ENCODE results near the gene GIPC1.
"Not testable (repeated sequence)": the region's sequence is repeated elsewhere in the genome, so short reads cannot be mapped to it uniquely, and the experiment has no call there.

Gene GIPC1

GRCh38 chr19:14512406-14512961 lies 16.6 kb upstream of the GIPC1 start:
- Mint-ChIP-seq H3K4me3 (no peak overlapping the region), H3K36me3 (ENCODE audit: low read depth) (peaks cover 41% of the 10 kb centered on the region), H3K27me3 (no peaks in the 10 kb centered on the region), H3K9me3 (no peaks in the 10 kb centered on the region), H3K4me1 (ENCODE audit: low read depth) (peaks cover 62% of the 10 kb centered on the region), H3K27ac (no peak overlapping the region)
- intact Hi-C loops (cut with micrococcal nuclease), result no loop called here

GRCh38 chr19:14511229-14511593 lies 15.3 kb upstream of the GIPC1 start:
- Mint-ChIP-seq H3K27me3 (no peaks in the 10 kb centered on the region), H3K4me3 (peak overlapping the region; percentile 62)

GRCh38 chr19:14510311-14511228 lies 14.6 kb upstream of the GIPC1 start:
- peak overlapping the region; percentile 62 for H3K4me3 Mint-ChIP-seq
- intact Hi-C loops (cut with micrococcal nuclease), result no loop called here
- no peaks in the 10 kb centered on the region for H3K27me3 Mint-ChIP-seq
- peaks cover 55% of the 10 kb centered on the region for H3K4me1 Mint-ChIP-seq (ENCODE audit: low read depth)
- no peaks in the 10 kb centered on the region for H3K9me3 Mint-ChIP-seq
- peak overlapping the region; percentile 86 for H3K27ac Mint-ChIP-seq
- peaks cover 22% of the 10 kb centered on the region for H3K36me3 Mint-ChIP-seq (ENCODE audit: low read depth)

More at GRCh38 chr19:14511229-14511593, 15.3 kb upstream of the GIPC1 start:
- Mint-ChIP-seq H3K27ac (peak overlapping the region; percentile 86), H3K36me3 (ENCODE audit: low read depth) (peaks cover 28% of the 10 kb centered on the region), H3K9me3 (no peaks in the 10 kb centered on the region), H3K4me1 (ENCODE audit: low read depth) (peaks cover 58% of the 10 kb centered on the region)
- intact Hi-C loops (cut with micrococcal nuclease), result no loop called here

GRCh38 chr19:14507704-14508542 lies 12.0 kb upstream of the GIPC1 start:
- H3K36me3 Mint-ChIP-seq (ENCODE audit: low read depth), result no peaks in the 10 kb centered on the region
- no peak overlapping the region for H3K4me3 Mint-ChIP-seq
- no peak overlapping the region for H3K27ac Mint-ChIP-seq
- no peaks in the 10 kb centered on the region for H3K9me3 Mint-ChIP-seq
- peaks cover 5% of the 10 kb centered on the region for H3K27me3 Mint-ChIP-seq
- intact Hi-C loops (cut with micrococcal nuclease), result no loop called here
- peaks cover 50% of the 10 kb centered on the region for H3K4me1 Mint-ChIP-seq (ENCODE audit: low read depth)

GRCh38 chr19:14505488-14506239 lies 9.7 kb upstream of the GIPC1 start:
- intact Hi-C loops (cut with micrococcal nuclease), result loop anchor here (1.0 kb wide), 1 partner anchor 46 kb away; no protein-coding TSS in a partner anchor
- H3K27ac Mint-ChIP-seq, result no peak overlapping the region
- no peaks in the 10 kb centered on the region for H3K9me3 Mint-ChIP-seq
- H3K4me1 Mint-ChIP-seq (ENCODE audit: low read depth), result peaks cover 40% of the 10 kb centered on the region
- H3K36me3 Mint-ChIP-seq (ENCODE audit: low read depth), result no peaks in the 10 kb centered on the region
- no peak overlapping the region for H3K4me3 Mint-ChIP-seq
- H3K27me3 Mint-ChIP-seq, result peaks cover 7% of the 10 kb centered on the region

- H3K27ac Mint-ChIP-seq; H3K9me3 Mint-ChIP-seq; H3K4me3 Mint-ChIP-seq; intact Hi-C loops (cut with micrococcal nuclease); H3K27me3 Mint-ChIP-seq; H3K36me3 Mint-ChIP-seq (ENCODE audit: low read depth): not testable (repeated sequence)
- H3K4me1 Mint-ChIP-seq (ENCODE audit: low read depth), result peaks cover 30% of the 10 kb centered on the region
Observed at GRCh38 chr19:14504575-14504974, 8.6 kb upstream of the GIPC1 start.

GRCh38 chr19:14503285-14503684 lies 7.4 kb upstream of the GIPC1 start:
- intact Hi-C loops (cut with micrococcal nuclease), result no loop called here

GRCh38 chr19:14502334-14503092 lies 6.6 kb upstream of the GIPC1 start:
- Mint-ChIP-seq H3K27me3 (peaks cover 7% of the 10 kb centered on the region), H3K36me3 (ENCODE audit: low read depth) (no peaks in the 10 kb centered on the region), H3K4me3 (no peak overlapping the region), H3K9me3 (no peaks in the 10 kb centered on the region), H3K4me1 (ENCODE audit: low read depth) (peaks cover 27% of the 10 kb centered on the region), H3K27ac (no peak overlapping the region)
- intact Hi-C loops (cut with micrococcal nuclease), result no loop called here

More at GRCh38 chr19:14503285-14503684, 7.4 kb upstream of the GIPC1 start:
- peaks cover 27% of the 10 kb centered on the region for H3K4me1 Mint-ChIP-seq (ENCODE audit: low read depth)
- H3K27me3 Mint-ChIP-seq, result peaks cover 7% of the 10 kb centered on the region
- H3K9me3 Mint-ChIP-seq, result no peaks in the 10 kb centered on the region
- no peaks in the 10 kb centered on the region for H3K36me3 Mint-ChIP-seq (ENCODE audit: low read depth)
- no peak overlapping the region for H3K4me3 Mint-ChIP-seq
- no peak overlapping the region for H3K27ac Mint-ChIP-seq

GRCh38 chr19:14497228-14497921 lies 1.4 kb upstream of the GIPC1 start:
- Mint-ChIP-seq H3K4me1 (ENCODE audit: low read depth) (peaks cover 34% of the 10 kb centered on the region), H3K27me3 (peaks cover 16% of the 10 kb centered on the region), H3K27ac (peak overlapping the region; percentile 70), H3K9me3 (no peaks in the 10 kb centered on the region), H3K36me3 (ENCODE audit: low read depth) (no peaks in the 10 kb centered on the region), H3K4me3 (no peak overlapping the region)
- intact Hi-C loops (cut with micrococcal nuclease), result no loop called here

GRCh38 chr19:14496834-14497227 lies 904 bp upstream of the GIPC1 start:
- H3K36me3 Mint-ChIP-seq (ENCODE audit: low read depth), result no peaks in the 10 kb centered on the region

GRCh38 chr19:14495672-14496028 lies 277 bp downstream of the GIPC1 start:
- Mint-ChIP-seq H3K27ac (no peak overlapping the region), H3K9me3 (no peaks in the 10 kb centered on the region), H3K27me3 (peaks cover 15% of the 10 kb centered on the region), H3K36me3 (ENCODE audit: low read depth) (peaks cover 10% of the 10 kb centered on the region), H3K4me1 (ENCODE audit: low read depth) (peaks cover 34% of the 10 kb centered on the region), H3K4me3 (peak overlapping the region; percentile 78)
- intact Hi-C loops (cut with micrococcal nuclease), result no loop called here

More at GRCh38 chr19:14496834-14497227, 904 bp upstream of the GIPC1 start:
- peak overlapping the region; percentile 78 for H3K4me3 Mint-ChIP-seq
- peaks cover 15% of the 10 kb centered on the region for H3K27me3 Mint-ChIP-seq
- H3K27ac Mint-ChIP-seq, result peak overlapping the region; percentile 70
- H3K9me3 Mint-ChIP-seq, result no peaks in the 10 kb centered on the region
- peaks cover 34% of the 10 kb centered on the region for H3K4me1 Mint-ChIP-seq (ENCODE audit: low read depth)
- intact Hi-C loops (cut with micrococcal nuclease), result no loop called here

GRCh38 chr19:14494910-14495671 lies 836 bp downstream of the GIPC1 start:
- H3K9me3 Mint-ChIP-seq, result no peaks in the 10 kb centered on the region
- no peak overlapping the region for H3K27ac Mint-ChIP-seq
- peaks cover 15% of the 10 kb centered on the region for H3K27me3 Mint-ChIP-seq
- intact Hi-C loops (cut with micrococcal nuclease), result no loop called here
- H3K36me3 Mint-ChIP-seq (ENCODE audit: low read depth), result peaks cover 15% of the 10 kb centered on the region
- H3K4me3 Mint-ChIP-seq, result peak overlapping the region; percentile 78
- peaks cover 34% of the 10 kb centered on the region for H3K4me1 Mint-ChIP-seq (ENCODE audit: low read depth)

Measured in dendritic cell treated with granulocyte-macrophage colony-stimulating factor and Interleukin-4, amounts not matched to agents 40 ng/mL and 50 ng/mL, for 4 days (primary cell).